GM18511 (cell line): ENCODE measurements around the gene ULK3.
"Not testable (repeated sequence)": the region's sequence is repeated elsewhere in the genome, so short reads cannot be mapped to it uniquely, and the experiment has no call there.

Experiments
- ATAC-seq: cut with Tn5 transposase; IDR thresholded peaks from one replicate; pipeline ENCODE4 v1.9.1; 2021; ENCODE audit warnings: mild to moderate bottlenecking, moderate library complexity; ENCODE audit not compliant: unreplicated experiment

The ULK3 gene

GRCh38 chr15:74842581-74843444, at the start of gene ULK3:
Gene ULK3, minus strand, starts transcription at chr15:74843156. Its CDS starts 51 bp downstream, at chr15:74843105.
- peak; percentile 92 for ATAC-seq

- no peak for ATAC-seq
These were observed 49.4 kb upstream of the ULK3 start for GRCh38 chr15:74892313-74892712.

DNA sequence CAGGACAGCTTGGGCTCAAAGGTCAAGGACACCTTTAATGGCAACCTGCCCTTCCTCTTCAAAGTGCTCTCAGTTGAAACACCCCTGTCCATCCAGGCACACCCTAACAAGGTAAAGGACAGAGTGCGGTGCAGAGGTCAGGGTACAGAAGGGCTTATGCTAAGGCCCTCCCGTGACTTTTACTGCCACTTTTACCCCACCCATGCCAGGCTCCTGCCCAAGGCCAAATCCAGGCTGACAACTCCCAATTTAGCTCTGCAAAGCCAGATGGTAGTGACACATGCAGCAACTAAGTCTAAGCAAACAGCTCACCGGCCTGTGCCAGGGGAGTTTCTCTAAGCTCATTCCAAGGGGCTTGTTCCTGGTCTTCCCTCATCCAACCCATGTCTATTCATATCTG, 48.5 kb upstream of the ULK3 start:
- ATAC-seq, result no peak

DNA sequence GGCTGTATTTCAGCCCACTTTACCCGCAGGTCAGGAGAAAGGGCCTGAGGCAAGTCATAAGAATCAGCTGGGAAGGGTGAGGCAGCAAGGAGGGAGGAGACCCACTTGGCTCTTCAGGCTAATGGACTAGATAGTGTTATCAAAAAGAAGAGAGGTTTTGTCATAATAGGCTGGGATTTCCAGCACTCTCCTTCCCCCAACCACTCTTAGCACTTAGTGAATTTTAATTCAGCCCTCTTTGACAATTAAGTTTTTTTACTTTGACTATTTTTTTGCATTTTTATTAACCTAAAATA, 47.7 kb upstream of the ULK3 start:
- ATAC-seq, result no peak

- peak; percentile 94 for ATAC-seq
These were observed 47.1 kb upstream of the ULK3 start, which contains the start of gene MPI for GRCh38 chr15:74889883-74890664. Gene MPI, plus strand, starts transcription at chr15:74890042. Its CDS starts 32 bp downstream, at chr15:74890074.

DNA sequence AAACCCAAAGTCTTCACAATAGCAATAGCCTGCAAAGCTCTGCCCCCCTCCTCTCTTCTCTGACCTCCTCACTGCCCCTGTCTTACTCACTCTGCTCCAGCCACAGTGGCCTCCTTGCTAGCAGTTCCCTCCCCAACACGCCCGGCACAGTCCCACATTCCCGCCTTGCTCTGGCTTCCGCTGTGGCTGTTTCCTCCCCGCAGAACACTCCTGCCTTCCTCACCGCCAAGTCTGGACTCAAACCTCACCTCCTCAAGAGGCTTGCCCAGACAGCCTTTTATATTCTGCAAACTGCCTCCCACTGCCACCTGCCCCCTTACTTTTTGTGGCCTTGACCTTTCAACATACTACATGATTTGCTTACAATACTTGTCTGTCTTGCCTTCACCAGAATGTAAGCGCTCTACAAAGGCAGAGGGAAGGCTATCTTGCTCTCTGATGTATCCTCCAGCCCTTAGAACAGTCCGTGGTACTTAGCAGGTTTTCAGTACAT, 46.5 kb upstream of the ULK3 start:
- no peak for ATAC-seq

DNA sequence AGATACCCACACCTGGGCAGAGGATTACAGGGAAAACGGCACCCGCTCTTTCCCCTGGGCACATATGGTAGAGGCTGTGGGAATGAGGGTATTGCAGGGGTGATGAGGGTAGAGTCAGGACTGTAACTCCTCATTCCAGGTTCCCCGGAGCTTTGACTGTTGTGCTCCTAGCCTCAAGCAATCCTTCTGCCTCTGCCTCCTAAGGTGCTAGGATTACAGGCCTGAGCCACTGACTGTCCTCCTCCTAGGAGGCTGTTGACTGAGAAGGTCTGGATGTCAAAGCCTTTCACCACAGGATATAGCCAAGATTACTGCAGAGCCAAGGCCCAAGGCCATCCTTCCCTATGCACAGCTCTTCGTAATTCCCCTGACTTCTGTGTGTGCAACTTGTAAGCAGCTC, 45.8 kb upstream of the ULK3 start:
- ATAC-seq, result no peak

- not testable (repeated sequence) for ATAC-seq
These were observed 44.7 kb upstream of the ULK3 start for GRCh38 chr15:74887537-74888193.

DNA sequence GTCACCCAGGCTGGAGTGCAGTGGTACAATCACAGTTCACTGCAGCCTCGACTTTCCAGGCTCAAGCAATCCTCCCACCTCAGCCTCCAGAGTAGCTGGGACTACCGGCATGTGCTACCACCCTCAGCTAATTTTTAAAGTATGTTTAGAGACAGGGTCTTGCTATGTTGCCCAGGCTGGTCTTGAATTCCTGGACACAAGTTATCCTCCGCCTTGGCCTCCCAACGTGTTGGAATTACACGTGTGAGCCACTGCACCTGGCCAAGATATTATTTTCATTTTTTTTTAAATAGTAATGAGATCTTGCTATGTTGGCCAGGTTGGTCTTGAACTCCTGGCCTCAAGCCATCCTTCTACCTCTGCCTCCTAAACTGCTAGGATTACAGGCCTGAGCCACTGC, 42.5 kb upstream of the ULK3 start:
- ATAC-seq, result no peak

DNA sequence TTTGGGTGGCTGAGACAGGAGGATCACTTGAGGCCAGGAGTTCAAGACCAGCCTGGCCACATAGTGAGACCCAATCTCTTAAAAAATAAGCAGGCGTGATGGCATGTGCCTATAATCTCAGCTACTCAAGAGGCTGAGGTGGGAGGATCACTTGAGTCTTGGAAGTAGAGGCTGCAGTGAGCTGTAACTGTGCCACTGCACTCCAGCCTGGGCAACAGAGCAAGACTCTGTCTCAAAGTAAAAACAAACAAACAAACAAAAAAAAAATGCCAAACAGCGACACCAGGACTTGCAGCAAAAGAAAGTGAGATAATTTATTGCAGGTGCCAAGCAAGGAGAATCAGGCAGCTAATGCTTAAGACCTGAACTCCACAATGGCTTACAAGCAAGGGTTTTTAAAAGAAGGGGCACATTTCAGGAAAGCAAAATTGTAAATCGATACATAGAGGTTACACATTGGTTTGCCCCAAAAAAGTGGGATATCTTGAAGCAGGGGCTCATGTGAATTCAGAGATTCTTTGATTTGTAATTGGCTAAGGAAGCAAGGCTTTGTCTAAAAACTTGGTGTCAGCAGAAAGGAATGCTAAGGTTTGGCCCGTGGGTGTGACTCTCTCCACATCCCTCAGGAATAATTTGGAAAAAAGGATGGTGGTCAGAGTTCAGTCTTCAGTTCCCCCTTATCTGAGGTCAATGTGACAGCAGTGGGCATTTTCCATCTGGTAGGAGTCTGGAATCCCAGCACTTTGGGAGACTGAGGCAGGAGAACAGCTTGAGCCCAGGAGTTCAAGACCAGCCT, 41.7 kb upstream of the ULK3 start:
- ATAC-seq, result no peak

GRCh38 chr15:74882528-74882927, 39.6 kb upstream of the ULK3 start:
- ATAC-seq, result no peak

DNA sequence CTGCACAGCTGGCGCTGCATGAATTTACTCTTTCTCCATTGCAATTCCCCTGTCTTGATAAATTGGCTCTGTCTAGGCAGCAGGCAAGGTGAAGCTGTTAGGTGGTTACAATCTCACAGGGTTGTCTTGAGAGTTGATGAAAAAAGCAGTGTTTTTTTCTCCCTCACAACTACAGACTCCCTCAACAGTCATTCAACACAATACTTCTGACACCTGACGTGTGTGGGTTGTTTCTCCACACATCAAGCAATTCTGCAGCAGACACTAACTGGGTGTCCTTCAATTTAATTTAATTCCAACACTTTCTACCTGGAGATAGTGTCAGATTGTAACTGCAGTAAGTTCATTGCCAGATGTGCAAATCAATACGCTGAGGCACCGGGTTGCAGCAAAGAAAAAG, 35.3 kb upstream of the ULK3 start:
- no peak for ATAC-seq

GRCh38 chr15:74873756-74874424, 30.9 kb upstream of the ULK3 start:
- no peak for ATAC-seq

GRCh38 chr15:74873036-74873755, 30.2 kb upstream of the ULK3 start, which contains the start of gene SCAMP2:
Gene SCAMP2, minus strand, starts transcription at chr15:74873365. Its CDS starts 110 bp downstream, at chr15:74873255.
- peak; percentile 81 for ATAC-seq

GRCh38 chr15:74872702-74873035, 29.7 kb upstream of the ULK3 start:
- no peak for ATAC-seq

DNA sequence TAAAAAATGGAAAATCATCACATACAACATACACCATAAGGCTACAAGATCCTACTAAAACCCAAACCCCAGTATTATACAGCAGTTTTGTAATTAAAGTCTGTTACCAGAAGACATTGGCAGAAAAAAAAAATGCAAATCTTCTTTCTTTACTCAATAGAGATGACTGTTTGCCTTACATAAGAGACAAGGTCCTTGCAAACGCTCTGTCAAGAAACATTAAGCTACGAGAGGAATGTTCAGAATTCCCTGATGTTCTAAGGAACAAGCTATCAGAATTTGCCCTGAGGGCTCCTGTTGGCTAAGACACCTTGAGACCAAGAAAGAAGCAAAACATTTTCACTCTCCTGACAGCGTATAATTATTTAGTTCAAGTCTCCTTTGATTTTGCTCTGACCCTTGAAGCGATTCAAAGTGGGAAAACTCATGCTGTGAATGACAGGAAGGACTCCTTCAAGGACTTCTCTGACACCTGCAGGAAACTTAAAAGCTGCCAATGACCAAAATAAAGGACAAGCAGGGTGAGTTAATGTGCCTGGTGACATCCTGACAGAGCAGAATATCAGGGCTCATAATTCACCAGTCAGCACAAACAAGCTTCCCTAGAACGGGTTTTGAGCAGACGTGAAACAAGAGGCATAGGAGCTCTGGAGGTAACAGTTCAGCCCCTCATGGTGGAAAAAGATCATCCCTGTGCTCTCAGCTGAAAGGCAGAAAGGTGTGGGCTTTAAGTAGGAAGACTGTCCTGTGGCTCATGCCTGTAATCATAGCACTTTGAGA, 27.7 kb upstream of the ULK3 start:
- ATAC-seq, result no peak

- ATAC-seq, result peak; percentile 56
These were observed 26.9 kb upstream of the ULK3 start for GRCh38 chr15:74869726-74870407.

GRCh38 chr15:74869372-74869725, 26.4 kb upstream of the ULK3 start:
- no peak for ATAC-seq
